Psoas muscle (tissue), 8 donors: ENCODE results near the gene HCK. TPM values are rescaled to one million over a fixed set of nuclear protein-coding genes. Genes with fewer than 3 reads are reported as not detected.

ENCODE experiments used
- ATAC-seq, 4 donors: fragments of 200-7000 bp; cut with Tn5 transposase; one replicate each; pipeline ENCODE4 v1.9.1; 2020; ENCODE audit warnings: moderate library complexity in 3 of 4, mild to moderate bottlenecking in 2 of 4
- DNase-seq, 2 donors: peaks; one replicate each; pipeline ENCODE4 v3.0.0-alpha.2; 2020
- H3K27ac ChIP-seq: fragments of 200-600 bp; one replicate; pipeline ENCODE4 v1.8.0; 2022
- H3K27me3 ChIP-seq, 3 donors: fragments of 200-600 bp in 1 of 3; one replicate each; pipeline versions ENCODE4 v1.6.1 to v1.8.0; 2013 to 2022; ENCODE audit warnings: low read length in 2 of 3, mild to moderate bottlenecking in 2 of 3, moderate library complexity in 1 of 3; ENCODE audit not compliant: insufficient read depth in 3 of 3
- H3K36me3 ChIP-seq, 2 donors: fragments of 200-600 bp in 1 of 2; one replicate each; pipeline versions ENCODE4 v1.6.1 to v1.8.0; 2013 to 2022; ENCODE audit warnings: low read depth in 1 of 2, mild to moderate bottlenecking in 1 of 2, moderate library complexity in 1 of 2; ENCODE audit not compliant: insufficient read depth in 1 of 2
- H3K4me1 ChIP-seq: fragments of 200-600 bp; one replicate; pipeline ENCODE4 v1.8.0; 2022
- H3K4me3 ChIP-seq: fragments of 200-600 bp; one replicate; pipeline ENCODE4 v1.8.0; 2022; ENCODE audit warnings: mild to moderate bottlenecking
- H3K9me3 ChIP-seq: fragments of 200-600 bp; one replicate; pipeline ENCODE4 v1.8.0; 2022
- CTCF ChIP-seq: fragments of 200-600 bp; IDR thresholded peaks from one replicate; pipeline ENCODE4 v1.8.0; 2022; ENCODE audit warnings: antibody characterized with exemption
- WGBS, 3 donors: extraction: QIAGEN DNeasy Blood & Tissue Kit; methylation state at CpG; one replicate each; pipeline versions ENCODE4 v1.1.6 to v1.1.7; 2013; 5-methylcytosine and 5-hydroxymethylcytosine counted together
- intact Hi-C, 2 donors: fragments of 100-400 bp; cut with DNase I; formaldehyde crosslinking; loops; one replicate each; pipeline versions ENCODE4 v1.11.0 to v1.14.2; 2022
- polyA plus RNA-seq, 3 donors: library from polyadenylated mRNA; stranded (reverse); fragments of 200-250 nt; gene quantifications; one replicate each; pipeline ENCODE4 v1.2.3, GENCODE V29; 2013
- total RNA-seq, 4 donors: library from RNA; stranded (reverse); fragmentation: NEBNext Ultra II Directional in 2 of 4; extraction: Animal tissue kit (Norgen Biotek cat#: 25700) in 2 of 4; gene quantifications; one replicate each; pipeline versions ENCODE4 v1.2.1 to v1.2.4, GENCODE V29; 2021 to 2023
- donor health status: healthy with polysubstance abuse.
- donor health status: DM: no; HTN: no; CAD: no; lungs with moderate emphysema.
- donor health status: Bipolar disorder and iron deficiency.
- donor health status: healthy.
- donor health status: DM: yes; HTN: yes; CAD: no.
- donor health status: DM: no; HTN: no; CAD: no.
- donor health status: DM: no; HTN: no; CAD: no.
- donor health status: DM: yes; HTN: yes; CAD: no.

The HCK gene
- total and polyA plus RNA-seq, 7 donors, result 0.79 to 5.5 (median 1.9) TPM

- H3K4me1 ChIP-seq, result no peaks in the 10 kb centered on the region
- no peak overlapping the region for H3K27ac ChIP-seq
- TF ChIP-seq CTCF, result no peak
- ATAC-seq, result no peak
- H3K4me3 ChIP-seq, result no peak overlapping the region
- no peaks in the 10 kb centered on the region for H3K36me3 ChIP-seq
- H3K9me3 ChIP-seq, result no peaks in the 10 kb centered on the region
- WGBS, 3 donors, result 41 to 45% (median 45%) methylated on average over 4 of the region's 4 CpGs
- no peak for DNase-seq
- peaks cover 0 to 2% (median 0%) of the 10 kb centered on the region in 3 donors for H3K27me3 ChIP-seq
- intact Hi-C loops, result no loop called here
Observed at GRCh38 chr20:32070690-32071213, 18.7 kb downstream of the HCK start.

- Histone ChIP-seq H3K36me3 (no peaks in the 10 kb centered on the region), H3K27me3 (peaks cover 0 to 2% (median 0%) of the 10 kb centered on the region in 3 donors), H3K4me3 (no peak overlapping the region), H3K9me3 (no peaks in the 10 kb centered on the region), H3K4me1 (no peaks in the 10 kb centered on the region), H3K27ac (no peak overlapping the region)
- intact Hi-C loops, result no loop called here
- ATAC-seq (no peak), DNase-seq (no peak)
- 72 to 76% (median 72%) methylated on average over 17 of the region's 17 CpGs for WGBS, 3 donors
- no peak for TF ChIP-seq CTCF
Observed at GRCh38 chr20:32071395-32072167, 19.5 kb downstream of the HCK start.

GRCh38 chr20:32072168-32072750 lies 20.2 kb downstream of the HCK start:
- Histone ChIP-seq H3K9me3 (no peaks in the 10 kb centered on the region), H3K36me3 (no peaks in the 10 kb centered on the region), H3K4me3 (no peak overlapping the region), H3K27me3 (peaks cover 0 to 2% (median 0%) of the 10 kb centered on the region in 3 donors), H3K27ac (no peak overlapping the region), H3K4me1 (no peaks in the 10 kb centered on the region)
- 56 to 66% (median 59%) methylated on average over 6 of the region's 6 CpGs for WGBS, 3 donors
- TF ChIP-seq CTCF, result no peak
- intact Hi-C loops, result no loop called here
- ATAC-seq (no peak), DNase-seq (no peak)

- Histone ChIP-seq H3K27ac (no peak overlapping the region), H3K9me3 (no peaks in the 10 kb centered on the region), H3K4me1 (no peaks in the 10 kb centered on the region), H3K4me3 (no peak overlapping the region), H3K36me3 (no peaks in the 10 kb centered on the region), H3K27me3 (peaks cover 0 to 2% (median 0%) of the 10 kb centered on the region in 3 donors)
- ATAC-seq (no peak), DNase-seq (no peak)
- WGBS, 3 donors, result 85 to 91% (median 89%) methylated on average over 1 of the region's 1 CpG
- intact Hi-C loops, result no loop called here
- TF ChIP-seq CTCF, result no peak
Observed at GRCh38 chr20:32075534-32075933, 23.5 kb downstream of the HCK start.
